ENCODE measurements around the gene GLIS2.

GRCh38 chr16:4332623-4333307 is 16.9 kb downstream of the GLIS2 start:
- no peak for TF ChIP-seq CTCF (IDR thresholded peaks at IDR 0.05)
- no peak for TF ChIP-seq EP300 (IDR thresholded peaks at IDR 0.05)
- TF ChIP-seq POLR2A (IDR thresholded peaks at IDR 0.05): no peak

All from gastroesophageal sphincter (tissue), 3 donors.